Upper lobe of left lung (tissue), 6 donors: ENCODE measurements around the gene SLC25A21. TPM values are rescaled to one million over a fixed set of nuclear protein-coding genes. Genes with fewer than 3 reads are reported as not detected.

Experiments used
- ATAC-seq, 2 donors: fragments of 200-7000 bp; cut with Tn5 transposase; one replicate each; pipeline ENCODE4 v1.9.1; 2022; ENCODE audit warnings: mild to moderate bottlenecking in 2 of 2, moderate library complexity in 2 of 2; ENCODE audit not compliant: low FRiP score in 2 of 2
- DNase-seq, 2 donors: peaks; one replicate each; pipeline ENCODE4 v3.0.0-alpha.2; 2019 to 2020
- H3K27ac ChIP-seq, 4 donors: fragments of 200-600 bp; sonication (generic); one replicate each; pipeline ENCODE4 v1.5.1; 2016 to 2019
- H3K27me3 ChIP-seq, 4 donors: fragments of 200-600 bp; sonication (generic); one replicate each; pipeline ENCODE4 v1.5.1; 2017 to 2019
- H3K36me3 ChIP-seq, 4 donors: fragments of 200-600 bp; sonication (generic); one replicate each; pipeline ENCODE4 v1.5.1; 2016 to 2019
- H3K4me1 ChIP-seq, 4 donors: fragments of 200-600 bp; sonication (generic); one replicate each; pipeline ENCODE4 v1.5.1; 2018 to 2019
- H3K4me3 ChIP-seq, 4 donors: fragments of 200-600 bp; sonication (generic); one replicate each; pipeline ENCODE4 v1.5.1; 2017 to 2019; ENCODE audit warnings: mild to moderate bottlenecking in 2 of 4, moderate library complexity in 1 of 4
- H3K9me3 ChIP-seq, 4 donors: fragments of 200-600 bp; sonication (generic); one replicate each; pipeline ENCODE4 v1.5.1; 2018 to 2019
- EP300 ChIP-seq, 4 donors: sonication (generic); formaldehyde crosslinking; IDR thresholded peaks; one replicate each; pipeline ENCODE4 v1.5.1; 2017; ENCODE audit warnings: antibody characterized with exemption in 4 of 4, control low read depth in 2 of 4
- POLR2A ChIP-seq, 4 donors: fragments of 450-650 bp; IDR thresholded peaks; one replicate each; pipeline ENCODE4 v1.5.1; 2016 to 2017; ENCODE audit warnings: antibody characterized with exemption in 4 of 4, mild to moderate bottlenecking in 2 of 4
- POLR2AphosphoS5 ChIP-seq, 2 donors: sonication (generic); formaldehyde crosslinking; IDR thresholded peaks; one replicate each; pipeline ENCODE4 v1.5.1; 2017; ENCODE audit warnings: antibody characterized with exemption in 2 of 2
- WGBS, 2 donors: methylation state at CpG; one replicate each; pipeline ENCODE4 v1.1.5; 2017 to 2018; 5-methylcytosine and 5-hydroxymethylcytosine counted together
- total RNA-seq, 6 donors: library from RNA; depleted of rRNA in 4 of 6; stranded (reverse); fragments of >200 nt in 4 of 6; gene quantifications; one replicate each; pipeline versions ENCODE4 v1.1.0 to v1.2.1, GENCODE V29; 2016 to 2021
- TF ChIP-seq, protein P1 (sequence below), 6 experiments: fragments of 450-650 bp in 4 of 6; fragments of 200-600 bp in 2 of 6; sonication (generic) in 2 of 6; IDR thresholded peaks; one replicate each; pipeline ENCODE4 v1.5.1; 2016 to 2019; ENCODE audit warnings: antibody characterized with exemption in 6 of 6
- donor health status: DM: no; HTN: no; CAD: no; lungs with moderate emphysema.
- donor health status: DM: no; HTN: yes; CAD: no; lungs with severe emphysema.

The SLC25A21 gene
- total RNA-seq, 6 donors from 2014 or later = 0.15 to 1.7 (median 0.30) TPM; not detected in 3

DNA sequence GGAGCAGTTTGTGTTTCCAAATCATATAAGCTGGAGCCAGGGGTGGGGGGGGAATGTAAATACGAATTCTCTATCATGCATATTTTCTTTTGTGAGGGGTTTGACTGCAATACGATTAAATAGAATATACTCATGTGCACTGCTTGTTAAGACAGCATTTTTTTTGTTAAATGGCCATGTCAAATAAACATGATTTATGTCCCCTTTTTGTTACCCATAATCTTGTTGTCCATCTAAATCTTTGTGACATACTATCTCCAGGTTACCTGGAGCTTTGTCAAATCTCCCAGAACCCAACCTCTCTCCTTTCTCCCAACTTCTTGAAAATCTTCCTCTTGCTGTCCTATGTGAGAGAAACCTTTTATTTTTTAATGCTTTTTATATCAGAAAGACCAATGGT lies 233.1 kb downstream of the SLC25A21 start:
- H3K4me1 ChIP-seq = no peaks in the 10 kb centered on the region
- 77 to 80% methylated on average over 2 of the region's 2 CpGs for WGBS, 2 donors
- H3K4me3 ChIP-seq = no peak overlapping the region
- no peaks in the 10 kb centered on the region for H3K27me3 ChIP-seq
- TF ChIP-seq EP300 (IDR thresholded peaks at IDR 0.05) (no peak), POLR2AphosphoS5 (IDR thresholded peaks at IDR 0.05) (no peak), POLR2A (IDR thresholded peaks at IDR 0.05) (no peak)
- TF ChIP-seq, protein P1, sequence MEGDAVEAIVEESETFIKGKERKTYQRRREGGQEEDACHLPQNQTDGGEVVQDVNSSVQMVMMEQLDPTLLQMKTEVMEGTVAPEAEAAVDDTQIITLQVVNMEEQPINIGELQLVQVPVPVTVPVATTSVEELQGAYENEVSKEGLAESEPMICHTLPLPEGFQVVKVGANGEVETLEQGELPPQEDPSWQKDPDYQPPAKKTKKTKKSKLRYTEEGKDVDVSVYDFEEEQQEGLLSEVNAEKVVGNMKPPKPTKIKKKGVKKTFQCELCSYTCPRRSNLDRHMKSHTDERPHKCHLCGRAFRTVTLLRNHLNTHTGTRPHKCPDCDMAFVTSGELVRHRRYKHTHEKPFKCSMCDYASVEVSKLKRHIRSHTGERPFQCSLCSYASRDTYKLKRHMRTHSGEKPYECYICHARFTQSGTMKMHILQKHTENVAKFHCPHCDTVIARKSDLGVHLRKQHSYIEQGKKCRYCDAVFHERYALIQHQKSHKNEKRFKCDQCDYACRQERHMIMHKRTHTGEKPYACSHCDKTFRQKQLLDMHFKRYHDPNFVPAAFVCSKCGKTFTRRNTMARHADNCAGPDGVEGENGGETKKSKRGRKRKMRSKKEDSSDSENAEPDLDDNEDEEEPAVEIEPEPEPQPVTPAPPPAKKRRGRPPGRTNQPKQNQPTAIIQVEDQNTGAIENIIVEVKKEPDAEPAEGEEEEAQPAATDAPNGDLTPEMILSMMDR (IDR thresholded peaks at IDR 0.05) = no peak
- no peak for DNase-seq
- H3K9me3 ChIP-seq = no peaks in the 10 kb centered on the region
- no peak overlapping the region for H3K27ac ChIP-seq
- ATAC-seq = no peak
- no peaks in the 10 kb centered on the region for H3K36me3 ChIP-seq

DNA sequence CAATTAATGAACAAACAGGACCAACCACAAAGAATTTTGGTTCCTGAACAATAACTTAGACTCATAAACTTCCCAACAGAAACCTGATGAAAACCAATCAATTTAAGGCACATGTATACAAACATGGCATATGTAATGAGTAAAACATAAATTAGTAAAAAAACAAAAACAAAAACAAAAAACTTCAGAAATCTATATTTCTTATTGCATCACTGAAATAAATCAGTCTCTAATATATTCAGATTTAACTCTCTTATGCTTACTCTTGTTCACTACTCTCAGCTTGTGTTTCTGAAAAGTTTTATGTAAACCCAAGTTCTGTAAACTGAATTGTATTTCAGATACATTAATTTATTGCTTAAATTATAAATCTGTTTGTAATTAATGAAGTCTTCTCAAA lies 233.7 kb downstream of the SLC25A21 start:
- ATAC-seq = no peak
- no peaks in the 10 kb centered on the region for H3K27me3 ChIP-seq

DNA sequence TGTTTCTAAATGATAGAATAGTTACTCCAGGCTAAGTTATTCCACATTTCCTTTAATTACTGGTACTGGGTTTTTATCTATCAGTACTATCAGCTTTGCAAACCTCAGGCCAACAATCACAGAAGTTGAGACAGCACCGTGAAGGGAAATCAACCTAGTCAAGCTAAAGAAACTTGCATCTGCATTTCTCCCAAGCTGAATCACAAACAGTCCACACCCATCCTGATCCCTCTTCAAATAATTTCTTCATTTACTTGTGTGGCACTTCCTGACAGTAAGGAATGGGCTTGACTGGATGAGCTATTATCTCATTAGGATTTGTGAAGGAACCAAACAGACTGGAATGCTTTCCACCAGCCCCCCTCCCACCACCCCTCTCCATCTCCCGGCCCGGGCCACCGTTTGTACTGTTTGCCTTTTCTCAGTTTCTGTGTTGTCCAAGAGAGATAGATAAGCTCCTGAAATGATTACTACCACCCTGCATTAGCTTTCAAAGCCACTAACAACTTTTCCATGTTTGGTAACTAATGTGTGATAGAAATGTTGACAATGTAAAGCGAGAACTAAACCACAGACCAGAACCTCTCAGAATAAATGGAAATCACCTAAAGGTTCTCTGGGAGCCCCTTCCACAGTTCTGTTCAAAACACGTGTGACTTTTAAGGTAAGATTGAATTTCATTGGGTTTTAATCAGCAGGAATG lies 236.3 kb downstream of the SLC25A21 start:
- Histone ChIP-seq H3K27ac (no peak overlapping the region), H3K9me3 (no peaks in the 10 kb centered on the region), H3K27me3 (no peaks in the 10 kb centered on the region), H3K36me3 (no peaks in the 10 kb centered on the region), H3K4me1 (no peaks in the 10 kb centered on the region), H3K4me3 (no peak overlapping the region)
- WGBS, 2 donors = 44 to 46% methylated on average over 6 of the region's 6 CpGs
- ATAC-seq = no peak
- DNase-seq = no peak
- TF ChIP-seq EP300 (IDR thresholded peaks at IDR 0.05) = no peak
- no peak for TF ChIP-seq POLR2AphosphoS5 (IDR thresholded peaks at IDR 0.05)
- TF ChIP-seq, protein P1 (IDR thresholded peaks at IDR 0.05) = no peak
- TF ChIP-seq POLR2A (IDR thresholded peaks at IDR 0.05) = no peak

More for the DNA sequence above, 233.7 kb downstream of the SLC25A21 start:
- Histone ChIP-seq H3K4me1 (no peaks in the 10 kb centered on the region), H3K4me3 (no peak overlapping the region), H3K36me3 (no peaks in the 10 kb centered on the region), H3K9me3 (no peaks in the 10 kb centered on the region), H3K27ac (no peak overlapping the region)
- no peak for DNase-seq
- TF ChIP-seq POLR2AphosphoS5 (IDR thresholded peaks at IDR 0.05) = no peak
- no peak for TF ChIP-seq POLR2A (IDR thresholded peaks at IDR 0.05)
- TF ChIP-seq, protein P1 (IDR thresholded peaks at IDR 0.05) = no peak
- no peak for TF ChIP-seq EP300 (IDR thresholded peaks at IDR 0.05)

DNA sequence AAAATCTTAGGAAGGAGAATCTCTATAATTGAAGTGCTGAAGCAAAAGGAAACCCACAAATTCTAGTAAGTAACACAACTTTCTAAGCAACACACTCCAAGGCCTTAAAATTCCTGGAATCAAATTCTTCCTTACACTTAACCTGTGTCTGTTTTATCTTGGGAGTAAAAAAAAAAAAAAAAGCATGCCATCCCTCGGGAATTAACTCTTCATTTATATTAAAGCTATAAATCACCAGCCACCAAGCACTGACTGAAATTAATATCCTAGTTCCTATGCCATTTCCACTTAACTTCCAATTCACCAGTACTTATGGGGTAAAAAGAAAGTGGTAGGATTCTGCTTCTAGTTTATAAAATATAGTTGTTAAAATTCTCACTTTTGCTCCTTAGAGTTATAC lies 238.1 kb downstream of the SLC25A21 start:
- H3K9me3 ChIP-seq = no peaks in the 10 kb centered on the region
- ATAC-seq = no peak
- H3K4me1 ChIP-seq = no peaks in the 10 kb centered on the region
- H3K27me3 ChIP-seq = no peaks in the 10 kb centered on the region
- H3K27ac ChIP-seq = no peak overlapping the region
- no peaks in the 10 kb centered on the region for H3K36me3 ChIP-seq
- 43 to 45% methylated on average over 1 of the region's 1 CpG for WGBS, 2 donors
- no peak overlapping the region for H3K4me3 ChIP-seq
- TF ChIP-seq POLR2AphosphoS5 (IDR thresholded peaks at IDR 0.05) = no peak
- no peak for TF ChIP-seq EP300 (IDR thresholded peaks at IDR 0.05)
- TF ChIP-seq POLR2A (IDR thresholded peaks at IDR 0.05) = no peak
- TF ChIP-seq, protein P1 (IDR thresholded peaks at IDR 0.05) = no peak
- DNase-seq = no peak

DNA sequence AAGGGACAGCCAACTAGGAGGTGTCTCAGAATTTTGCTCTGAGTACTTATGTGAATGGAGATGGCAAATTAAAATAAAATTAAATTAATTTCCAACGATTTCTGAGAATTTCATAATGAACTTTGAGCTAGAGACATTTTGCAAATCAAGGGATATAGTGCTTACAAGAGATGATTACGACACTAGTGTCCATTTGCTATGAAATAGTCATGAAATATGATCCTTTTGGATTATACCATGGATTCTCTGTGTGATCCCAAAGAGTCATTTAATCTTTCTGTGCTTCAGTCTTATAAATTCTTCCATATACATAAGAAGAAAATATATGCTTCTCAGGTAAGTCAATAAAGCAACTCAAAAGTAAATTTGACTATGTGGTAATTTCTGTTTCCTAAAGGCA lies 240.6 kb downstream of the SLC25A21 start:
- Histone ChIP-seq H3K27ac (no peak overlapping the region), H3K27me3 (no peaks in the 10 kb centered on the region), H3K9me3 (no peaks in the 10 kb centered on the region), H3K36me3 (no peaks in the 10 kb centered on the region), H3K4me3 (no peak overlapping the region), H3K4me1 (no peaks in the 10 kb centered on the region)
- 64 to 80% methylated on average over 2 of the region's 2 CpGs for WGBS, 2 donors
- TF ChIP-seq EP300 (IDR thresholded peaks at IDR 0.05) (no peak), POLR2A (IDR thresholded peaks at IDR 0.05) (no peak), POLR2AphosphoS5 (IDR thresholded peaks at IDR 0.05) (no peak)
- TF ChIP-seq, protein P1 (IDR thresholded peaks at IDR 0.05) = no peak
- DNase-seq (no peak), ATAC-seq (no peak)
